Left ventricle myocardium inferior (tissue), 1 donor: ENCODE measurements around the gene BZW2. TPM values are rescaled to one million over a fixed set of nuclear protein-coding genes. Genes with fewer than 3 reads are reported as not detected.
"Not testable (repeated sequence)": the region's sequence is repeated elsewhere in the genome, so short reads cannot be mapped to it uniquely, and the experiment has no call there.

Experiments
- DNase-seq: peaks from one replicate; pipeline ENCODE4 v3.0.0-alpha.2; 2020
- H3K27ac ChIP-seq: fragments of 200-600 bp; replicated peaks from 2 replicates; pipeline ENCODE4 v1.8.0; 2021
- H3K27me3 ChIP-seq: fragments of 200-600 bp; 2 replicates; pipeline ENCODE4 v1.8.0; 2021; ENCODE audit warnings: low read depth
- H3K36me3 ChIP-seq: fragments of 200-600 bp; 2 replicates; pipeline ENCODE4 v1.8.0; 2021
- H3K4me1 ChIP-seq: fragments of 200-600 bp; 2 replicates; pipeline ENCODE4 v1.8.0; 2021
- H3K4me3 ChIP-seq: fragments of 200-600 bp; 2 replicates; pipeline ENCODE4 v1.8.0; 2021; ENCODE audit warnings: mild to moderate bottlenecking, moderate library complexity
- H3K9me3 ChIP-seq: fragments of 200-600 bp; replicated peaks from 2 replicates; pipeline ENCODE4 v1.8.0; 2021
- intact Hi-C: fragments of 100-400 bp; cut with micrococcal nuclease; formaldehyde crosslinking; loops from one replicate; pipeline ENCODE4 v1.11.0; 2022
- total RNA-seq: library from RNA; stranded (reverse); fragmentation: NEBNext Ultra II Directional; extraction: Animal tissue kit (Norgen Biotek cat#: 25700); gene quantifications from one replicate; pipeline ENCODE4 v1.2.1, GENCODE V29; 2021
- TF ChIP-seq, protein P1 (sequence below): fragments of 200-600 bp; IDR thresholded peaks from 2 replicates; pipeline ENCODE4 v1.8.0; 2021; ENCODE audit warnings: antibody characterized with exemption, mild to moderate bottlenecking, borderline replicate concordance
- donor health status: DM: no; HTN: yes; CAD: no; lungs with severe emphysema.

BZW2 gene
- total RNA-seq, 1 donor from 2014 or later = 308 TPM

DNA sequence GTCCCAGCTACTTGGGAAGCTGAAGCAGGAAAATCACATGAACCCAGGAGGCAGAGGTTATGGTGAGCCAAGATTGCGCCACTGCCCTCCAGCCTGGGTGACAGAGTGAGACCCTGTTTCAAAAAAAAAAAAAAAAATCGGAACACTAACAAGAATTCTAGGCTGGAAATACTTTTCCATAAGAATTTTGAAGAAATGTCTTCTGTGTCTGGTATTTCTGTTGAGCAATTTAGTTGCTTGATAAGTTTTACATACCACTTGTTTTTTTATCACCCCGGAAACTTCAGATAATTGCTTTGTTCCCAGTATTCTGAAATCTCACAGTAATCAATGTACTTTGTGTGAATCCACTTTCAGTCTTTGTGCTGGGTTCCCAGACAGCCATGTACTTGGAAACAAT lies 25.8 kb downstream of the BZW2 start:
- TF ChIP-seq, protein P1, sequence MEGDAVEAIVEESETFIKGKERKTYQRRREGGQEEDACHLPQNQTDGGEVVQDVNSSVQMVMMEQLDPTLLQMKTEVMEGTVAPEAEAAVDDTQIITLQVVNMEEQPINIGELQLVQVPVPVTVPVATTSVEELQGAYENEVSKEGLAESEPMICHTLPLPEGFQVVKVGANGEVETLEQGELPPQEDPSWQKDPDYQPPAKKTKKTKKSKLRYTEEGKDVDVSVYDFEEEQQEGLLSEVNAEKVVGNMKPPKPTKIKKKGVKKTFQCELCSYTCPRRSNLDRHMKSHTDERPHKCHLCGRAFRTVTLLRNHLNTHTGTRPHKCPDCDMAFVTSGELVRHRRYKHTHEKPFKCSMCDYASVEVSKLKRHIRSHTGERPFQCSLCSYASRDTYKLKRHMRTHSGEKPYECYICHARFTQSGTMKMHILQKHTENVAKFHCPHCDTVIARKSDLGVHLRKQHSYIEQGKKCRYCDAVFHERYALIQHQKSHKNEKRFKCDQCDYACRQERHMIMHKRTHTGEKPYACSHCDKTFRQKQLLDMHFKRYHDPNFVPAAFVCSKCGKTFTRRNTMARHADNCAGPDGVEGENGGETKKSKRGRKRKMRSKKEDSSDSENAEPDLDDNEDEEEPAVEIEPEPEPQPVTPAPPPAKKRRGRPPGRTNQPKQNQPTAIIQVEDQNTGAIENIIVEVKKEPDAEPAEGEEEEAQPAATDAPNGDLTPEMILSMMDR = no peak
- DNase-seq = no peak
- Histone ChIP-seq H3K27me3 (no peaks in the 10 kb centered on the region), H3K27ac (no peak overlapping the region), H3K4me1 (peaks cover 55% of the 10 kb centered on the region), H3K4me3 (no peak overlapping the region), H3K36me3 (peaks cover 30% of the 10 kb centered on the region), H3K9me3 (no peaks in the 10 kb centered on the region)
- intact Hi-C loops = no loop called here

- Histone ChIP-seq H3K9me3 (no peaks in the 10 kb centered on the region), H3K27ac (no peak overlapping the region), H3K27me3 (no peaks in the 10 kb centered on the region), H3K4me1 (peaks cover 20% of the 10 kb centered on the region), H3K36me3 (peaks cover 54% of the 10 kb centered on the region), H3K4me3 (no peak overlapping the region)
- TF ChIP-seq, protein P1 = no peak
- DNase-seq = no peak
- intact Hi-C loops = no loop called here
Observed at GRCh38 chr7:16675277-16675676, 29.3 kb downstream of the BZW2 start.

DNA sequence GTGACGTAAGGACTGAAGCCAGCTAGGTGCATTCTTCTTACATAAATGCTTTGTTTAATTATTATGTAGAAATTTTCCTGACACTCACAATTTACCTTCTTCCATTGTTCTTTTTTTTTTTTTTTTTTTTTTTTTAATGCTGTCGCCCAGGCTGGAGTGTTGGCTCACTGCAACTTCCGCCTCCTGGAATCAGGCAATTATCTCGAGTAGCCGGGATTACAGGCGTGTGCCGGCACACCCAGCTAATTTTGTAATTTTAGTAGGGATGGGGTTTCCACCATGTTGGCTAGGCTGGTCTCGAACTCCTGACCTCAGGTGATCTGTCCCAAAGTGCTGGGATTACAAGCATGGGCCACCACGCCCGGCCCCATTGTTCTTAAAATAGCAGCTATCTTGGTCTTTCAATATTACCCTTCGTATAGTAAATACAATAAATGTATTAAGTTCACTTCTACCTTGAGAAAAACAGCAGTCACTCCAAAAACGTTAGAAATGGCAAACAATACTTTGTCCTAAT lies 32.1 kb downstream of the BZW2 start:
- Histone ChIP-seq H3K36me3 (peaks cover 79% of the 10 kb centered on the region), H3K27ac (no peak overlapping the region), H3K27me3 (no peaks in the 10 kb centered on the region), H3K4me1 (peaks cover 8% of the 10 kb centered on the region), H3K9me3 (no peaks in the 10 kb centered on the region), H3K4me3 (no peak overlapping the region)
- intact Hi-C loops = no loop called here
- DNase-seq = no peak
- TF ChIP-seq, protein P1 = no peak

DNA sequence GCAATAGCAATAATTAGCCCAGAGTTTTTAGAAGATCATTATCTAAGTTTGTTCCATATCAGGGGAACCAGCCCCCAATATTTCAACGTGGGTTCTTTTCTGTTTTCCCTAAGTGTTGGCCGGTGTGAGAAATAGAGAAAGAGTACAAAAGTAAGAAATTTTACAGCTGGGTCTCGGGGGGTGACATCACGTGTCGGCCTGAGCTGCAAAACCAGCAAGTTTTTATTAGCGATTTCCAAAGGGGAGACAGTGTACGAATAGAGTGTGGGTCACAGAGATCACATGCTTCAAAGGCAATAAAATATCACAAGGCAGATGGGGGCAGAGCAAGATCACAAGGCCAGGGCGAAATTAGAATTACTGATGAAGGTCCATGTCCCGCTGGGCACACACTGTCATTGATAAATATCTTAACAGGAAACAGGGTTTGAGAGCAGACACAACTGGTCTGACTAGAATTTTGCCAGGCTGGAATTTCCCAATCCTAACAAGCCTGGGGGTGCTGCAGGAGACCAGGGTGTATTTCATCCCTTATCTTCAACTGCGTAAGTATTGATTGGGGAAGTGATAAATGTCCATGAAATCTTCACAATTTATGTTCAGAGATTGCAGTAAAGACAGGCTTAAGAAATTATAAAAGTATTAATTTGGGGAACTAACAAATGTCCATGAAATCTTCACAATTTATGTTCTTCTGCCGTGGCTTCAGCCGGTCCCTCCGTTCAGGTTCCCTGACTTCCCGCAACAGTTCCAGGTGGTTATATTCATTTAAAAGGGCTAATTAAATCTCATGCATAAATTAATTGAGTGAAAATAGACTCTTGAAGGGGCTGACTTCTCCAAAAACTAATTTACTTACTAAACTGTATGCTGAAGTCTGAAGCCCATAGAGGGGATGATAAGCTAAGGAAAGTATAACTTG lies 32.9 kb downstream of the BZW2 start:
- H3K27me3 ChIP-seq, H3K27ac ChIP-seq, H3K4me1 ChIP-seq, intact Hi-C loops, H3K4me3 ChIP-seq, H3K9me3 ChIP-seq, DNase-seq: not testable (repeated sequence)
- peaks cover 87% of the 10 kb centered on the region for H3K36me3 ChIP-seq

DNA sequence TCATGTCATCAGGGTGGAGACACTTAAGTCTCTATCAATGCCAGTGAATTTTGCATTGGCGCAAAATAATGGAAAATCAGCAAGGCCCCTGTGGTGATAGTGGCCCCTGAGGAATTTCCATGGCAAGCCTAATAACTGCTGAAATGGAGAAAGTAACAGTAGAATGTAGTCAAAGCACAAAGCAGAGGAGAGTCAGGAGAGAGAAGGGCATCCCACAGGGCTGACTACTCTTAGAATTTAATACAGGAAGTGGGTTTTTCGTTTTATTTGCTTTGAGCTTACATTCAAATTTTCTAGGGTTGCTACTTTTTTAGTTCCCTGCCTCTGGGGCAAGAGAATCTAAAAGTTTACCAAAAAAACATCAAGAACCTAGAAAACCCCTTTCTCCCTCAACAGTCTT lies 39.0 kb downstream of the BZW2 start:
- Histone ChIP-seq H3K27me3 (no peaks in the 10 kb centered on the region), H3K4me3 (no peak overlapping the region), H3K27ac (no peak overlapping the region), H3K4me1 (no peaks in the 10 kb centered on the region), H3K36me3 (peaks cover 95% of the 10 kb centered on the region), H3K9me3 (no peaks in the 10 kb centered on the region)
- no peak for DNase-seq
- intact Hi-C loops = no loop called here
- TF ChIP-seq, protein P1 = no peak

GRCh38 chr7:16685535-16685934 lies 39.6 kb downstream of the BZW2 start:
- intact Hi-C loops = no loop called here
- Histone ChIP-seq H3K4me3 (no peak overlapping the region), H3K27ac (no peak overlapping the region), H3K4me1 (peaks cover under 1% of the 10 kb centered on the region), H3K27me3 (no peaks in the 10 kb centered on the region), H3K36me3 (peaks cover 95% of the 10 kb centered on the region), H3K9me3 (no peaks in the 10 kb centered on the region)
- TF ChIP-seq, protein P1 = no peak
- no peak for DNase-seq
